GM19468 (cell line): ENCODE measurements around the gene PHIP.
"Not testable (repeated sequence)": the region's sequence is repeated elsewhere in the genome, so short reads cannot be mapped to it uniquely, and the experiment has no call there.

ENCODE experiments used
- ATAC-seq: cut with Tn5 transposase; IDR thresholded peaks from one replicate; pipeline ENCODE4 v1.9.1; 2021; ENCODE audit warnings: mild to moderate bottlenecking, moderate library complexity, moderate number of reproducible peaks; ENCODE audit not compliant: unreplicated experiment; ENCODE audit errors: extremely low read depth

PHIP gene

GRCh38 chr6:78947962-78948361 is 130.1 kb downstream of the PHIP start:
- no peak for ATAC-seq

GRCh38 chr6:78947529-78947928 is 130.5 kb downstream of the PHIP start:
- no peak for ATAC-seq

GRCh38 chr6:78942446-78942845 is 135.6 kb downstream of the PHIP start:
- no peak for ATAC-seq

DNA sequence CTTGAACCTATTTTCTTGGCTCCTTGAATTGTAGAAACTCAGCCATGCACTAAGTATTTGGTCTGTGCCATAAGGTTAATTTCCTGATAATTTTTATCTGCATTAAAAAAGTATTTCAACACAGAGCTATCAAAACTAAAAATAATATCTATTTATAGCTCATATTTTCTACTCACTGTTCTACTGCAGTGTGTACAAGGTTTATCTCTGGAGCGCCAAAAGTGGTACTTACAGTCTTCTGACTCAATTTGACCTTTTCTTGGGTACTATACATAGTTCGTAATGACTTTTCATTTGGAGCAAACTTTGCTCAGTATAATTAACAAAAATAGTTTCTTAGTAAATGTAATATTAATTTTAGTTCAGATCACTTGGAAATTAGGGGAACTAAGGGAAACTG is 141.5 kb downstream of the PHIP start:
- ATAC-seq: no peak

- ATAC-seq: no peak
Measured at GRCh38 chr6:78935553-78935952, 142.5 kb downstream of the PHIP start.

DNA sequence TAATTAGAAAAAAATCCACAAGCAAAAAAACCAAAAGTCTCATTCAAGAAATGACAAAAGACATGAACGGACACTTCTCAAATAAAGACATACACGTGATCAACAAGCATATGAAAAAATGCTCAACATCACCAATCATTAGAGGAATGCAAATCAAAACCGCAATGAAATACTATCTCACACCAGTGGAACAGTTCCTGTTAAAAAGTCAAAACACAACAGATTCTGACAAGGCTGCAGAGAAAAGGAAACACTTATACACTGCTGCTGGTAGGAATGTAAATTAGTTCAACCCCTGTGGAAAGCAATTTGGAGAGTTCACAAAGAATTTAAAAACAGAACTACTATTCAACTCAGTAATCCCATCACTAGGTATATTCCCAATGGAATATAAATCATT is 152.7 kb downstream of the PHIP start:
- ATAC-seq: no peak

DNA sequence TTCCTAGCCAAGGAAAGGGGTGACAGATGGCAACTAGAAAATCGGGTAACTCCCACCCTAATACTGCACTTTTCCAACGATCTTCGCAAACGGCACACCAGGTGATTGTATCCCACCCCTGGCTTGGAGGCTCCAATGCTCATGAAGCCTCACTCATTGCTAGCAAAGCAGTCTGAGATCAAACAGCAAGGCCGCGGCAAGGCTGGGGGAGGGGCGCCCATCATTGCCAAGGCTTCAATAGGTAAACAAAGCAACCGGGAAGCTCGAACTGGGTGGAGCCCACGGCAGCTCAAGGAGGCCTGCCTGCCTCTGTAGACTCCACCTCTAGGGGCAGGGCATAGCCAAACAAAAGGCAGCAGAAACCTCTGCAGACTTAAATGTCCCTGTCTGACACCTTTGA is 156.9 kb downstream of the PHIP start:
- not testable (repeated sequence) for ATAC-seq

DNA sequence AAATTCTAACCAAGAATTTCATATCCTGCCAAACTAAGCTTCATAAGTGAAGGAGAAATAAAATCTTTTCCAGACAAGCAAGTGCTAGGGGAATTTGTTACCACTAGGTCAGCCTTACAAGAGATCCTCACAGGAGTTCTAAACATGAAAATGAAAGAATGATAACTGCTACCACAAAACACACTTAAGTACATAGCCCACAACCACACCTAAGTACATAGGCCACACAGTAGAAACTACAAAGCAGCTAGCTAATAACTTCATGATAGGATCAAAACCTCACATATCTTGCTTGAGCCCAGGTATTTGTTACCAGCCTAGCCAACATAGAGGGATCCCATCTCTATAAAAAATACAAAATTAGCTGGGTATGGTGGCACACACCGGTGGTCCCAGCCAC is 160.3 kb downstream of the PHIP start:
- ATAC-seq: no peak

DNA sequence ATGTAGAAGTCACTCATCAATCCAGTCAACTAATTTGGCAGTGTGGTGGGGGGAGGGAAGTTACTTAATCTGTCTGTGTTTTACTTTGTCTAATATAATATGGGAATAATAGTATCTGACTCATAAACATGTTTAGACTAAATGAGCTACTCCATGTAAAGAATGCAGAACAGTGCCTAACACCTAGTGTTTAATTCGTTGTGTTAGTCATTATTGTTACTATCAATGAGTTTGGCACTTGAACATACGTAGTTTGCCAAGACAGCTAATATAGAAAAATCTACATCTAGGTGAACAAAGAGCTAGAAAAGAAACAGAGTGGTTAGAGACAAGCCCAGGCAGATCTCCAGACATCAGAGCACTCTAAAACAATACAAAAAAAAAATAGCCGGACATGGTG is 161.6 kb downstream of the PHIP start:
- ATAC-seq: no peak

DNA sequence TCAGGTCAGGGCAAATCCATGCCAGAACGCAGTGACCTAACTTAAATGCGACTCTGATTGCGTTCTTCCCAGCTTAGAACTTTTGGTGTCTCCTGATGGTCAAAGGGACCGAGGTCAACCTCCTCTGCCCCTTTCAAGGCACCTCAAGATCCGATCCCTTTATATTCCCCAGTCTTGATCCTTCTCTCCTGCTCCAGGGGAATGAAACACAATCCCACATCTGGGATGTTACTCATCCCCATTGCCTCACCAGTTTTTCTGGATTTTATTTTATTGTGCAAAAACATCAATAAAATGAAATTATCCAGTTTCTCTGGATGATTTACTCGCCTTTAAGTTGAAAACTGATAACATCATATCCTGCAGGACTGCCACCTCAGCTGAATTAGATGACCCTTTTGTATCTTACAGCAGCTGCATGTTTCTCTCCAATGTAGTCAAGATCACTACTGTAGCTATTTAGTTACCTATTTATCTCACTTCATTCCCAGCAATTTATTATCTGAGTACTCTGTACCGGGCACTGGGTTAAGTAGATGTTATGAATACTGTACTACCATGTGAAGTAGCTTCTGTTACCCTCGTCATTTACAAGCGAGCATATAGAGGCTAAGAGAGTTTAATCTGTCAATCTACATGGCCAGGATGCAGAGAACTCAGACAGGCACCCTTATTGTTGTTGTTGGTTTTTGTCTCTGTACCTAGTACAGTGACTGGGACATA is 166.7 kb downstream of the PHIP start:
- ATAC-seq: no peak

- ATAC-seq: peak; percentile 50
Measured at GRCh38 chr6:78910591-78911171, 167.4 kb downstream of the PHIP start.

DNA sequence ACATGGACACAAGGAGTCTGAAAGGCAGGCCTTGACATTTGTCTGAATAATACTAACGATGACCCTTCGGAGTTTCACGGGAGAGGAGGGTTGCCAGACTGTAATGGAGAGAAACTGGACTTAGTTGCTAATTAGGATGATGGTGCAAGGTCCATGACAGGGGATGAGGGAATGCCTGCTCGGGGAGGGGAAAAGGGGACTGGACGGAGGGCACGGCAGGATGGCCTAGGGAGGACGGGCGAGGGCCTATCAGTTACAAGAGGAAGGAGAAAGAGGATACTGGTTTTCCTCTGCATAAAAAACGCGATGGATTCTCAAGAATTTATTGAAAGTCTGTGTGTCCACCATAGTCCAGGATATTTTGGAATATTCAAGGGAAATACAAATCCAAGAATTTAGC is 168.0 kb downstream of the PHIP start:
- ATAC-seq: no peak

DNA sequence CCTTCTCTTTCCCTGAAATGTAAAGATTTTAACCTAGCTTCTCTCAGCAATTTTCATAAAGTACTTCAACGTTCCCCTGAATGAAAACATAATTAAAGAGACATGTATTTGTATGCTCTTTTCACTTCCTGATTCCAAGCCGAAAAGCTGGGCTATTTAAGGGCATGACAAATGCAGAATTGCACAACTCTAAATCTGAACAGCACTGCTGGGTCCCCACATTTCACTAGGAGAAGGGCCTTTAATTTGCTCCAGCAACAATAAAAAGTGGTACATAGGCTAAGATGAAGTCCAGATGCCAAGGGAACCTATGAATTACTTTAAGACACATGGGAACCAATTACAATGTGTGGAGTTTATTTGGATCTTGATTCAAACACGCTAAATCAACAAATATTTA is 168.7 kb downstream of the PHIP start:
- no peak for ATAC-seq

DNA sequence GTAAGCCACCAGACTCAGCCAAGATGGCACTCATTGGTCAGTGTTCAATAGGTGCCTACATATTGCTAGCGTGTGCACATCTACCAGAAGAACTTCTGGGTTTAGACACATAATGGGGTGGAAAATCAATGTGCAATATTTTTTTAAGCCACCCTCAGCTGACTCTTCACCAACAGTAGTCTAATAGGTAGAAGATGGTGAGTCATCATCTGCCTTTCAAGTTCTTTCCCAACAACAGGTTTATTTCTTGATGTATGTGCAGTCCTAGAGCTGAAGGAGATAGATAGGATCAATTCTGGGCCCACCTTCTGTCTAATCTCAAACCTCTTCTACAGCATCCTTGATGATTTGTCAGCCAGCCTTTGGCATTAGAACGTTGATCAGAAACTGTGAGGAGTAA is 169.4 kb downstream of the PHIP start:
- no peak for ATAC-seq

DNA sequence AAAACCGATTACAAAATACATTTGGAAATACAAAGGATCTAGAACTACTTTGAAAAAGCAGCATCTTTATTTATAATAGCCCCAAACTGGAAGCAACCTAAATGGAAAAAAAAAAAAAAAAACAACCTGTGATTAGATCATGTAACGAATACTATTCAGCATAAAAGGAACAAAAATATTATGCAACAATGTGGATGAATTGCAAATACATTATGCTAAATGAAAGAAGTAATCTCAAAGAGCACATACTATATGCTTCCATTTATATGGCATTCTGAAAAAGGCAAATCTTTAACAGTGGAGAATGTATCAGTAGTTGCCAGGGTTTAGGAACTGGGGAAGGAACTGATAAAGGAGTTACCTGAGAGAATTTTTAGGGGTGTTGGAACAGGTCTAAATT is 181.8 kb downstream of the PHIP start:
- ATAC-seq: no peak

- ATAC-seq: not testable (repeated sequence)
Measured at GRCh38 chr6:78889901-78890300, 188.2 kb downstream of the PHIP start.
